GM12878 (cell line): ENCODE data around the gene SORCS2. TPM values are rescaled to one million over a fixed set of nuclear protein-coding genes. Genes with fewer than 3 reads are reported as not detected.

Experiments used
- ATAC-seq: fragments of 200-7000 bp; cut with Tn5 transposase; 3 replicates; pipeline ENCODE4 v1.9.1; 2020; ENCODE audit warnings: mild to moderate bottlenecking, moderate library complexity
- BruUV-seq: library from RNA; stranded (reverse); fragments of 400-500 nt; replicated peaks from 2 replicates; lab custom pipeline; 2021; lab: Mats Ljungman, UMichigan
- CTCF ChIA-PET: fragments of 300-600 bp; sonication (Branson Sonifier 250); formaldehyde crosslinking; extraction: SDS; loops from one replicate; lab custom pipeline; 2021; ENCODE audit warnings: inconsistent platforms; lab: Yijun Ruan, JAX
- POLR2A ChIA-PET: fragments of 350-600 bp; formaldehyde crosslinking; extraction: SDS; loops from one replicate; lab custom pipeline; 2021; ENCODE audit warnings: inconsistent platforms; lab: Charles Lee
- RAD21 ChIA-PET: fragments of 300-600 bp; sonication (Branson Sonifier 250); formaldehyde crosslinking; loops from one replicate; lab custom pipeline; 2023; ENCODE audit warnings: antibody characterized with exemption; ENCODE audit not compliant: unreplicated experiment; lab: Charles Lee
- SMC1A ChIA-PET: fragments of 300-600 bp; sonication (Branson Sonifier 250); formaldehyde crosslinking; loops from one replicate; lab custom pipeline; 2023; ENCODE audit not compliant: unreplicated experiment, uncharacterized antibody; lab: Charles Lee
- DNase-seq: peaks from one replicate; pipeline ENCODE4 v3.0.0-alpha.2; 2011; ENCODE audit warnings: low read depth, low spot score
- FAIRE-seq: peaks from 3 replicates; lab custom pipeline; 2011; peaks lifted over from hg19 to GRCh38; lab: Jason Lieb, UNC
- H2AFZ ChIP-seq: 2 replicates; pipeline ENCODE4 v1.6.0; 2011; ENCODE audit warnings: low read depth, low read length, control low read depth; ENCODE audit not compliant: control insufficient read depth
- H3K27ac ChIP-seq: 2 replicates; pipeline ENCODE4 v1.5.1; 2011; ENCODE audit warnings: control low read depth; ENCODE audit not compliant: control insufficient read depth, insufficient read depth
- H3K27me3 ChIP-seq, 2 experiments: replicated peaks in 1 of 2; 2 replicates each; pipeline versions ENCODE4 v1.6.0 to v1.6.1; 2011; ENCODE audit warnings: low read length in 1 of 2; ENCODE audit not compliant: control insufficient read depth in 2 of 2, insufficient read depth in 2 of 2
- H3K36me3 ChIP-seq, 2 experiments: 2 replicates each; pipeline ENCODE4 v1.5.1; 2011; ENCODE audit warnings: low read length in 1 of 2; ENCODE audit not compliant: control insufficient read depth in 2 of 2, insufficient read depth in 2 of 2
- H3K4me1 ChIP-seq: 2 replicates; pipeline ENCODE4 v1.6.1; 2011; ENCODE audit warnings: mild to moderate bottlenecking, low read length, moderate library complexity, mixed read lengths; ENCODE audit not compliant: control insufficient read depth, insufficient read depth
- H3K4me2 ChIP-seq: 2 replicates; pipeline ENCODE4 v1.6.0; 2011; ENCODE audit warnings: control low read depth; ENCODE audit not compliant: control insufficient read depth, insufficient read depth
- H3K4me3 ChIP-seq: fragments of 200-600 bp; sonication (generic); 2 replicates; pipeline ENCODE4 v1.5.1; 2016
- H3K79me2 ChIP-seq: 2 replicates; pipeline ENCODE4 v1.6.0; 2011; ENCODE audit warnings: low read length; ENCODE audit not compliant: control insufficient read depth, insufficient read depth
- H3K9ac ChIP-seq: 2 replicates; pipeline ENCODE4 v1.8.0; 2011; ENCODE audit warnings: low read length, control low read depth, mixed read lengths; ENCODE audit not compliant: control insufficient read depth, insufficient read depth
- H3K9me3 ChIP-seq: replicated peaks from 3 replicates; pipeline ENCODE4 v1.5.1; 2011; ENCODE audit warnings: mild to moderate bottlenecking, low read length; ENCODE audit not compliant: control insufficient read depth, insufficient read depth
- H4K20me1 ChIP-seq: 2 replicates; pipeline ENCODE4 v1.6.0; 2011; ENCODE audit not compliant: control insufficient read depth, insufficient read depth
- CREB1 ChIP-seq: IDR thresholded peaks from 2 replicates; pipeline ENCODE4 v1.6.1; 2012; ENCODE audit warnings: low read depth, mild to moderate bottlenecking, inconsistent platforms
- FOXK2 ChIP-seq: fragments of 450-650 bp; IDR thresholded peaks from 2 replicates; pipeline ENCODE4 v1.6.1; 2017; ENCODE audit warnings: mild to moderate bottlenecking, moderate library complexity
- KAT2A ChIP-seq: conservative IDR thresholded peaks from 2 replicates; pipeline ENCODE4 v1.6.1; 2011; ENCODE audit warnings: low read depth, low read length; ENCODE audit not compliant: control insufficient read depth
- KLF5 ChIP-seq: fragments of 450-650 bp; IDR thresholded peaks from 2 replicates; pipeline ENCODE4 v1.6.1; 2014; ENCODE audit warnings: mild to moderate bottlenecking; ENCODE audit not compliant: partially characterized antibody
- MYB ChIP-seq: fragments of 150-350 bp; IDR thresholded peaks from 2 replicates; pipeline ENCODE4 v1.6.1; 2014; ENCODE audit warnings: mild to moderate bottlenecking, low read depth, low read length, borderline replicate concordance
- NFXL1 ChIP-seq: fragments of 450-650 bp; IDR thresholded peaks from 2 replicates; pipeline ENCODE4 v1.6.1; 2017; ENCODE audit warnings: antibody characterized with exemption, mild to moderate bottlenecking, borderline replicate concordance
- NFYB ChIP-seq: IDR thresholded peaks from 2 replicates; pipeline ENCODE4 v1.6.1; 2011; ENCODE audit warnings: low read depth, mild to moderate bottlenecking, low read length, improper control_type of control experiment, moderate library complexity; ENCODE audit not compliant: insufficient read depth
- POLR2AphosphoS2 ChIP-seq: IDR thresholded peaks from 2 replicates; pipeline ENCODE4 v1.6.1; 2011; ENCODE audit warnings: low read depth, mild to moderate bottlenecking, low read length, improper control_type of control experiment, moderate library complexity
- RELA ChIP-seq: fragments of 450-650 bp; IDR thresholded peaks from 2 replicates; pipeline ENCODE4 v1.8.0; 2014; ENCODE audit warnings: borderline replicate concordance; ENCODE audit not compliant: partially characterized antibody
- RUNX3 ChIP-seq: IDR thresholded peaks from 2 replicates; pipeline ENCODE4 v1.6.1; 2012; ENCODE audit warnings: low read length, inconsistent platforms
- TCF12 ChIP-seq: IDR thresholded peaks from 2 replicates; pipeline ENCODE4 v1.6.1; 2011; ENCODE audit warnings: low read depth, mild to moderate bottlenecking, low read length
- ZZZ3 ChIP-seq: IDR thresholded peaks from 2 replicates; pipeline ENCODE4 v1.6.1; 2011; ENCODE audit warnings: low read depth; ENCODE audit not compliant: control insufficient read depth, insufficient read length
- WGBS: methylation state at CpG from one replicate; pipeline ENCODE4 v1.1.6; 2016; ENCODE audit warnings: low lambda C conversion rate; ENCODE audit not compliant: insufficient replicate concordance, insufficient coverage; ENCODE audit errors: missing lambda C conversion rate; 5-methylcytosine and 5-hydroxymethylcytosine counted together
- in situ Hi-C: fragments of 300-500 bp; cut with MboI; formaldehyde crosslinking; loops from 9 replicates; pipeline ENCODE4 v1.14.3; 2018; ENCODE audit warnings: mixed read lengths
- intact Hi-C: fragments of 100-400 bp; cut with micrococcal nuclease; formaldehyde crosslinking; loops from one replicate; pipeline ENCODE4 v1.14.2; 2022; ENCODE audit not compliant: unreplicated experiment
- polyA plus RNA-seq, 11 experiments: library from polyadenylated mRNA; depleted of rRNA in 4 of 11; unstranded in 6 of 11; stranded (reverse) in 5 of 11; fragments of >200 nt; fragmentation: Nextera tagmentation in 4 of 11; fragmentation: Illumina TruSeq in 1 of 11; extraction: Ambion mirVana in 4 of 11; extraction: Trizol in 1 of 11; gene quantifications; 1 replicate in 1 of 11; 2 replicates in 10 of 11; pipeline versions ENCODE4 v1.2.1 to v1.2.3, GENCODE V29; 2011 to 2016; ENCODE audit warnings: inconsistent platforms in 2 of 11, missing spikeins in 2 of 11, low read depth in 1 of 11
- total RNA-seq, 4 experiments: library from RNA; depleted of rRNA in 3 of 4; stranded (reverse); fragments of >200 nt in 3 of 4; fragmentation: Illumina TruSeq in 1 of 4; extraction: Trizol in 1 of 4; gene quantifications; 2 replicates each; pipeline versions ENCODE4 v1.2.1 to v1.2.3, GENCODE V29; 2013 to 2021
- TF ChIP-seq, protein P1 (sequence below): fragments of 450-650 bp; IDR thresholded peaks from 2 replicates; pipeline ENCODE4 v1.6.1; 2016; ENCODE audit warnings: mild to moderate bottlenecking
- TF ChIP-seq, protein P2 (sequence below): fragments of 450-650 bp; IDR thresholded peaks from 2 replicates; pipeline ENCODE4 v1.6.1; 2017; ENCODE audit warnings: mild to moderate bottlenecking

Gene SORCS2
- total and polyA plus RNA-seq, 10 of the 15 experiments (the other 5 are each of a cell fraction or from before 2014, with no cell fraction given), result 0.01 to 0.15 (median 0.05) TPM; not detected in 5

DNA sequence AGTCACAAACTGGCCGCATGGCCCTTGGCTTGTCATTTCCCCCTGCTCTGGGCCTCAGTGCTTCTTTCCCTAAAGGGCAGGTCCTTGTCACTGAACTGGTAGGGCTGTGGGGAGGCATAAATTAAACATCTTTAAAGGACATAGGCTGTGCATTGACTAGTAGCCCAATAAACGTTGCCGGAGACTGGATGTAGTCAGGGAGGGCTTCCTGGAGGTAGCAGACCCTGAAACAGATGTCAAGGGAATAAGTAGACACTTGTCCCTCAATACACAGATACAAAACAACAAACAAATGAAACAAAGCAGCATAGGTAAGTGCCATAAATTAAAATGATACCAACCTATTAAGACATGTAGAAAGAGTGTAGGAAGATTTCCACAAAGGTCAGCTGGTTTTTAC, 314.2 kb downstream of the SORCS2 start:
- Histone ChIP-seq H3K4me3 (no peak overlapping the region), H3K4me2 (no peak overlapping the region), H2AFZ (no peak overlapping the region), H3K9ac (no peak overlapping the region), H3K9me3 (no peaks in the 10 kb centered on the region), H3K79me2 (no peaks in the 10 kb centered on the region), H3K27ac (no peak overlapping the region), H3K27me3 (peaks cover 0 to 3% of the 10 kb centered on the region in 2 experiments; a peak in 3 of 4 replicates), H3K36me3 (no peaks in the 10 kb centered on the region), H3K4me1 (no peaks in the 10 kb centered on the region), H4K20me1 (no peaks in the 10 kb centered on the region)
- no TSS peak for BruUV-seq
- SMC1A ChIA-PET, result no interaction called here
- no peak for FAIRE-seq
- POLR2A ChIA-PET, result no interaction called here
- 63% methylated on average over 3 of the region's 3 CpGs for WGBS
- no peak for ATAC-seq
- no peak for TF ChIP-seq NFYB
- no peak for TF ChIP-seq RUNX3
- TF ChIP-seq, protein P1, sequence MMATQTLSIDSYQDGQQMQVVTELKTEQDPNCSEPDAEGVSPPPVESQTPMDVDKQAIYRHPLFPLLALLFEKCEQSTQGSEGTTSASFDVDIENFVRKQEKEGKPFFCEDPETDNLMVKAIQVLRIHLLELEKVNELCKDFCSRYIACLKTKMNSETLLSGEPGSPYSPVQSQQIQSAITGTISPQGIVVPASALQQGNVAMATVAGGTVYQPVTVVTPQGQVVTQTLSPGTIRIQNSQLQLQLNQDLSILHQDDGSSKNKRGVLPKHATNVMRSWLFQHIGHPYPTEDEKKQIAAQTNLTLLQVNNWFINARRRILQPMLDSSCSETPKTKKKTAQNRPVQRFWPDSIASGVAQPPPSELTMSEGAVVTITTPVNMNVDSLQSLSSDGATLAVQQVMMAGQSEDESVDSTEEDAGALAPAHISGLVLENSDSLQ, result no peak
- TF ChIP-seq CREB1, result no peak
- no peak for TF ChIP-seq KAT2A
- no peak for TF ChIP-seq POLR2AphosphoS2
- no peak for TF ChIP-seq FOXK2
- TF ChIP-seq NFXL1, result no peak
- no peak for TF ChIP-seq ZZZ3
- TF ChIP-seq, protein P2, sequence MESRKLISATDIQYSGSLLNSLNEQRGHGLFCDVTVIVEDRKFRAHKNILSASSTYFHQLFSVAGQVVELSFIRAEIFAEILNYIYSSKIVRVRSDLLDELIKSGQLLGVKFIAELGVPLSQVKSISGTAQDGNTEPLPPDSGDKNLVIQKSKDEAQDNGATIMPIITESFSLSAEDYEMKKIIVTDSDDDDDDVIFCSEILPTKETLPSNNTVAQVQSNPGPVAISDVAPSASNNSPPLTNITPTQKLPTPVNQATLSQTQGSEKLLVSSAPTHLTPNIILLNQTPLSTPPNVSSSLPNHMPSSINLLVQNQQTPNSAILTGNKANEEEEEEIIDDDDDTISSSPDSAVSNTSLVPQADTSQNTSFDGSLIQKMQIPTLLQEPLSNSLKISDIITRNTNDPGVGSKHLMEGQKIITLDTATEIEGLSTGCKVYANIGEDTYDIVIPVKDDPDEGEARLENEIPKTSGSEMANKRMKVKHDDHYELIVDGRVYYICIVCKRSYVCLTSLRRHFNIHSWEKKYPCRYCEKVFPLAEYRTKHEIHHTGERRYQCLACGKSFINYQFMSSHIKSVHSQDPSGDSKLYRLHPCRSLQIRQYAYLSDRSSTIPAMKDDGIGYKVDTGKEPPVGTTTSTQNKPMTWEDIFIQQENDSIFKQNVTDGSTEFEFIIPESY, result no peak
- no peak for TF ChIP-seq RELA
- no peak for TF ChIP-seq KLF5
- no peak for TF ChIP-seq MYB
- no peak for TF ChIP-seq TCF12
- in situ Hi-C loops (no loop called here), intact Hi-C loops (no loop called here)
- no peak for DNase-seq
- RAD21 ChIA-PET, result no interaction called here
- CTCF ChIA-PET, result no interaction called here
